GM19193 (cell line): Measurements from ENCODE around the gene C1QTNF6.

Experiments
- POLR2A ChIP-seq: IDR thresholded peaks from 4 replicates; pipeline ENCODE4 v1.6.1; 2011; ENCODE audit not compliant: insufficient read depth, insufficient read length; ENCODE audit errors: extremely low read depth

C1QTNF6 gene

DNA sequence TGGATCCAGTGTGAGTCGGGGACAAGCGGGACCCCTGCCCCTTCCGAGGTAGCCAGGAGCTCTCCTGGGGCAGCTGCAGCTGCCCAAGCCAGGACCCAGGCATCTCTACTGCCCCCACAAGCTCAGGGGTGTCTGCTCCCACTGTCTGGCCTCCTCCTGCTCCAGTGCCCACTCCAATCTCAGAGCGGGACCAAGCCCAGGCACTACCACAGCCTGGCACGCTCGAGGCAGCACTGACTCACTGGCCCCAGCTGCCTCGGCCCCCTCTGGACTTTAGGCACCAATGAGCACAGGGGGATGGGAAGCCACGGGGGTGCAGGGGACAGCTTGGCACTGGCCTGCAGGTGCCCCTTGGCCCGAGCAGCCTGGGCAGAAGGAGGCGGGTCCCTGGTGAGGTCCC is 46.6 kb downstream of the C1QTNF6 start:
- TF ChIP-seq POLR2A: no peak

DNA sequence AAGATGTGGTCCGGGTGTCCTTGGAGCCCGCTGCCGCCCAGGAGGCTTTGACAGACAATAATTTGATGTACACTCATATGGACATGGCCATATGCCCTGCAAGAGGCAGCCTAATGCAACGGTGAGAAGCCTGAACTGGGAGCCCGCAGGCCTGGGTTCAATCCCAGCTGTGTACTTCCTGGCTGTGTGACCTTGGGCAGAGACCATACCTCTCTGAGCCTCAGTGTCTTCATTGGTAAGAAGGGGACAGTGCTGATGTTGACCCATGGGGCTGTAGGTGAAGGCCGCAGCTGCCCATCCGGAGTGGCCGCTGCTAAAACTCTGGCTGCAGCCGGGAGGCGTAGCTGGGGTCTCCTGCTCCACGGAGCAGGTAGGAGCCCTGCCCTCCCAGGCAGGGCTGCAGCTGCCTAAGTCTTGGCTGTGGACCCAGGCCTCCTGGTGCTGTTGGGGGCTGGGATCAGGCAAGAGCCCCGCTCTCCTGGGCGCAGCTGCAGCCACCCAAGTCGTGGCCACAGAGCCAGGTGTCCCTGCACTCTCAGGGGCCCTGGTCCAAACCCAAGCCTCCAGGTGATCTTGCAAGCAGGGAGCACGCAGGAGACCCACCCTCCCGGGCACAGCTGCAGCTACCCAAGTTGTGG is 47.2 kb downstream of the C1QTNF6 start:
- TF ChIP-seq POLR2A: no peak

DNA sequence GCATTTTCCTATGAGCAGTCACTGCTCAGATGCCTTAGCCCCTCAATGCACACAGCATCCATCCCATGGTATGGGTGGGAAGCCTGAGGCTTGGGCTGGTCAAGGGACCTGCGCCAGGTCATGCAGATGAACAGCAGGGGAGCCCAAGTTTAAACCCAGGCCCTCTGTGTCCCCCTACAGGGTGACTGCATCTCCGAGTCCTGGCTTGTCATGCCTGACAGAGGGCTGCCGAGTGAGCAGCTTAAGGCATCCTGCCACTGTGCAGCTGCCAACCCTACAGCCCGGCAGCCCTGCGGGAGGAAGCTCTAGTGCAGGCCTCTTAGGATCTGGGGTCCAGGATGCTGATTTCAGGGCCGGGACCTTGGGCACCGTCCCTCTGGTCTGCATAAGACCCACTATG is 48.3 kb downstream of the C1QTNF6 start:
- TF ChIP-seq POLR2A: no peak

DNA sequence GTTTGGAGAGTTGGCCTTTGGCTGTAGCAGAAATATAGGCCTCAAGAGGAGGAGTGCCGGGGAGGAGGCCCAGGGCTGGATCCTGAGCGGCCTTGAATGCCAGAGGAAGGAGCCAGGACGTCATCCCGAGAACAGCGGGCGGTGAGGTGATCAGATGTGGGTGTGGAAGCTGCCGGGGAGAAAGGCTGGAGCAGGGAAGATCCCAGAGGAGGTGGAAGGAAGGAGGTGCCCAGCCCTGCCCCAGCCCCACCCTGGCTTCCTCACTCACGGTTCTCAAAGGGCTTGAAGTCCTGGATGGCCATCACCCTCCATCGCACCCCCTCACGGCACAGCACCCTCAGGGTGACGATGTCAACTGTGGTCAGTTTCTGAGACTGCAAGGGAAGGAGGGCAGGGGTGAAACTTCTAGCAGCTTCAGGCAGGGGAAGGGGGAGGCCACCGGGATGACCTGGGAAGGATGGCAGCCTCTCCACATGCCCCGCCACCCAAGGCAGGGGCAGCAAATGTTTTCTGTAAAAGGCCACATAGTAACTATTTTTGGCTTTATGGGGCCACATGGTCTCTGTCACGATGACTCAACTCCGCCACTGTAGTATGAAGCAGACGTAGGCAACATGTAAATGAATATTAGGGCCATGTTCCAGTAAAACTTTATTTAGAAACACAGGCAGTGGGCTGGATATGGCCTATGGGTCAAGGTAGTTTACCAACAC is 49.0 kb downstream of the C1QTNF6 start:
- TF ChIP-seq POLR2A: no peak

DNA sequence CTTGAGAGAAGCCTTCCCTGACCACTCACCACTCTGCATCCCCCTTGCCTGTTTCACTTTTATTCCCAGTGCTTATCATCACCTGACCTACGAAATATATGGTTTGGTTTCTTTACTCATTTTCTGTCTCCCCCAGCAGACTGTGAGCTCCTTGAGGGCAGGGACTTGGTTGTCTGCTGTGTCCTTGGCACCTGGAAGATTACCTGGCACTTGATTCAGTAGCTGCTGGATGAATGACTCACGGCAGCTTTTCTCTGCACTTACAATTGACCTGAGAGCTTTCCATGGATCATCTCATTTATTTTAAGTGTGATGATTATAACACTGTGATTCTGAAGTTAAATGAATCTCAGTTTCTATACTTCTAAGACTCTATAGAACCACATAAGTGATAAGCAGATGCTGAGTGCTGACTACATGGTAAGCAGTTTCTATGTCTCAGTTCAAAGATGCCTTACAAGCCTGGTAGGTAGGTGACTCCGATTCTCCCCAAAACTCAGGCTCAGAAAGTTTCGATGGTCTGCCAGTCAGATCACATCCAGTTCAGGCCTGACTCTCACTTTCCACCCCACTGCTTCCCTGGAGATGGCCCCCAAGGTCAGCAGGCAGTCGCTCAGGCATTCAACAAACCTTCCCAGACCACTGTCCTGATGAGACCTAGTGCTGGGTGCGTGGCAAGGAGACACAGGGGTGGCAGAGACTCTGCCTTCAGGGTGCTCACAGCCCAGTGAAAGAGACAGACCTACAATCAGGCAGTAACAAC is 50.0 kb downstream of the C1QTNF6 start:
- no peak for TF ChIP-seq POLR2A

DNA sequence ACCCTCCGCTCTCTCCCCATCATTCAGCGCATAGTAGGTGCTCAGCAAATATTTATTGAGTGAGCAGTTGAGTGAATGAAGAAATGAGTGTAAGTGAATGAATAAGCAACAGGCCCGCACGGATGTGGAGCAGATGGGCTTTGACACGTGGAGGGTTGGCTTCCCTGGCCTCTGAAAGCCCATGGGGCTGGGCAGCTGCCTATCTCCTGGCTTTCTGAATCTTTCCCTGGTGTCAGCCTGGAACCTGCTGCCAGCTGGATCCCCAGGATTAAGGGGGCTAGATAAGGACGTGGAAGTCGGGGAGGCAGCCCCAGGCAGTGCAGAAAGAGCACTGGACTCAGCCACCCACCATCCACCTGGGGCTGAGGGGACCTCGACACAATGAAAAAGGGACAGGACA is 50.9 kb downstream of the C1QTNF6 start:
- no peak for TF ChIP-seq POLR2A

DNA sequence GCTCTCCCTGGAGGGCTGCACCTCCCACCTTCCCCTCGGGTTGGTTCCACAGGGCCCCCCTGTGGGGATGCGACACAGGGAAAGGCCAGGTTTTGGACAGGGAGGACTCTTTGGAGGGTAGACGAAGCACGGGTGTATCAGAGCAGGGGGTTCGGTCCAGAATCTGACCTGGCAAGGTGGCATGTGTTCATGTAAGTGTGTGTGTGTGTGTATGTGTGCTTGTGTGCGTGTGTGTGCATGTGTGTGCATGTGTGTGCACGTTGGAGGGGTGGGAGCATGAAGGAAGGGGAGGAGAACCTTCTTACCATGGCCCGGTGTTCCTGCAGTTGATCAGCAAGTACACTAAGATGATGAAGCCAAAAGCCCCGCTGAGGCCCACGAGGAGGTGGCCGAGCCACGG is 53.0 kb downstream of the C1QTNF6 start:
- no peak for TF ChIP-seq POLR2A

DNA sequence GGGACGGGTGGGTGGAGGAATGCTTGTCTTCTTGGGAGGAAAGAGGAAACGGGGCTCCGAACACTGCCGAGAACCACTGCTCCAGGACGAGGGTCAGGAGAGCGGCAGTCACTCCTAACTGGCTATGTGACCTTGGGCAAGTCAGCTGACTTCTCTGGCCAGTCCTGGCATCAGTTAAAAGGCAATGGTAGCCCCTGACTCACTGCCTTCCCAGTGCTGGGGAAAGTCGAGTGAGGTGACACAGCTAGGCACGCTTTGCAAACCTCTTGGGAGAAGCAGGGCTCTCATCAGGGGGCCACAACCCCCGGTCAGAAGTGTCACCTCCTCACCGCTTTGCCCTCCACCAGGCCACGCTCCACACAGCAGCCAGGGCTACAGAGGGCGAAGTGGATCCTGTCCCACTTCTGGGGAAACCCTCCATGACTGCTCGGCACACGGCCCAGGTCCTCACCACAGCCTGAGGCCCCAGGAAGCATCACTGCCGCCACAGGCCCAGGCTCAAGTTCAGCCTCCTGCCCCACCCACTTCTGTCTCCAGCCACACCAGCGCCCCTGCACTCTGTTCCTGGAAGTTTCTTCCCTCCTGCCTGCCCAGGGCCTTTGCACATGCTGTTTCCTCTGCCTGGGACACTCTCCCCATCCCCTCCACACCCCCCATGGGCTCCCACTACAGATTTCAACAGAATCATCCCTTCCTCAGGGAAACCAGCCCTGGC is 54.6 kb downstream of the C1QTNF6 start:
- TF ChIP-seq POLR2A: no peak

DNA sequence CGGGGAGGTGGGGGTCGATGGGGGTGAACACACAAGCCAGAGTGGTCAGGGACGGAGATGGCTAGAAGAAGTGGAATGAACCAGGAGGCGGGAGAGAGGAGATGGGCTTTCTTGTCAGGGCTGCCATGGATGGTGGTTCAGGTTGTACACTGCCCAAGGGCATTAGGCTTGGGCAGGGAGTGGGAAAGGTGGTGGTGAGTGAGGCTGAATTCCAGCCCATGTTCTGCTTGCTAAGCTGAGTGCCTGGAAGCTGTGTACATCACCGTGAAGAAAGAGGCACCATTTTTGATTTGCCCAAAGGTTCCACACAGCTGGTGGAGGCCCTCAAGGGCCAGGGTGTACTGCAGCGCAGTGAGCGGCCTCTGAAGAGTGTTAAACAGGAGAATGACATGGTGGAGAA is 55.3 kb downstream of the C1QTNF6 start:
- no peak for TF ChIP-seq POLR2A
